GM21786 (cell line): Measurements from ENCODE around the gene PITRM1.
"Not testable (repeated sequence)": the region's sequence is repeated elsewhere in the genome, so short reads cannot be mapped to it uniquely, and the experiment has no call there.

Experiments used
- ATAC-seq: cut with Tn5 transposase; IDR thresholded peaks from one replicate; pipeline ENCODE4 v1.9.1; 2021; ENCODE audit not compliant: unreplicated experiment

PITRM1 gene

GRCh38 chr10:3197348-3198003, 24.9 kb upstream of the PITRM1 start:
- ATAC-seq: peak; percentile 73

GRCh38 chr10:3196958-3197347, 24.4 kb upstream of the PITRM1 start:
- no peak for ATAC-seq

DNA sequence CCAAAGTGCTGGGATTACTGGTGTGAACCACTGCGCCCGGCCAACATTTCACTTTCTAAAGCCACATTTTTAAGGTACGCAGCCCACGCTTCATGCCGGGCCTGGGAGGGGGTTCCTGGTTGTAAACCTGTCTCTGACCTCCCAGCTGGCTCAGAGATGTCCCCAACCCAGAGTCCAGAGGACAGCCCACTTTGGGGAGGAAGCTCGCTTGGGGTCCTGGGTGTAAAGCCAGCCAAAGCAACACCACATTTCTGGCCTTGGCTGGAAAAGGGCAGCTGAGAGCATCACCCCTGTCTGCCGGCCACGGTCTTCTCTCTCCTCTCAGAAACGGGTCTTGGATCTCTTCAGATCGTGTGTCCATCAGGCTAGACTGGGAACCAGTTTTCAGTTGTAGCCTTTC, 23.9 kb upstream of the PITRM1 start:
- ATAC-seq: no peak

DNA sequence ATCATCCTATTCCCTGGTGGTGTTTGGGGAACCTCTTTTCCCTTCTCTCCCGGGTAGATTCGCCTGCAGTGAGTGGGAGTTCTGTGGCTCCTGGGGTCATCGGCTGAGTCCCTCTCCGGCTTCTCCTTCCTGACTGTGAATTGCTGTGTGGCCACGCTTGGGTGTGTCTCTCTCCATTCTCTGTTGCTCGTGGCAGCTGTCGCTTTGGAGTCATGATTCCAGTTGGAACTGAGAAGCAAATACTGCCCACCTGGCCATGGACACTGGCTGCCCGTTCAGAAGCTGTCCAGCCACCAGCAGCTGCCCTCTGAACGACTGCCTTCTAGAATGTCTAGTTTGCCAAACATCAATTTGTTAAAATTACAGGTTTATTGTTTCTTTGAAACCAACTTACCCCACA, 23.1 kb upstream of the PITRM1 start:
- no peak for ATAC-seq

DNA sequence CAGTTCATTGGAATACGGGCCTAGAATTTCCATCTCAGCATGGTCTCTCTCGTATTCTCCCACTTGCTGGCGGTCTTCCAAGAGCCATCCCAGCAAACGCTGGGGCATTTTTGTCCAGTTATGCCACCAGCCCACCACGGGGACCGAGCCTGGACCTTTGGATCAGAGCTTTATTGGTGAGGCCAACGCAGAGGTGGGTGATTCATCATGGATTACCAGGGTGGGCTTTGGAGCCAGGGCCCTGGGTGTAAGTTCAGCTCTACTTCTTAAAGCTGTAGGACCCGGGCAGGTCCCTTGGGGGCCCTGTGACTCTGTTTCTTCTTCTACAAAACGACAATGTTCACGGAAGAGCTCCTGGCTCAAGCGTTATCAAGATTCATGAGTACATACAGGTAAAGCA, 22.7 kb upstream of the PITRM1 start:
- ATAC-seq: no peak

- ATAC-seq: no peak
These were observed 22.3 kb upstream of the PITRM1 start for GRCh38 chr10:3194871-3195270.

DNA sequence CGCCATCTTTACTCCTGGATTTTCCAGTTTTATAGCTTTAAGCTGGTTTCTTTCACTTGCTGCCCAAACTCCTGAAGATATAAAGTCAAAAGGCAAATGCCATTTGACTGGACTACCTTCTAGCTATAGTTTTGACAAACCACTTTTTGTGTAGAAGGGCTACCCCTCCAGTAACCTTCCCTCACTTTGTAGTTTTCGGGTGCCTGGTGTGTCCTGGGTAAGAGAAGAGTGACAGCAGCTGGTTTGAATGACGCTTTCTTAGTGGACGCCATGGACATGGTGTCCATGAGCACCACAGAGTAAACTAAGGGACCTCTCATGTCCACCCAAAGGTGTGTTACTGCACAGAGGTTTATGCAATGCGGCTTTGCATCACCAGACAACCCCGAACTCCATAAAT, 21.2 kb upstream of the PITRM1 start:
- ATAC-seq: no peak

DNA sequence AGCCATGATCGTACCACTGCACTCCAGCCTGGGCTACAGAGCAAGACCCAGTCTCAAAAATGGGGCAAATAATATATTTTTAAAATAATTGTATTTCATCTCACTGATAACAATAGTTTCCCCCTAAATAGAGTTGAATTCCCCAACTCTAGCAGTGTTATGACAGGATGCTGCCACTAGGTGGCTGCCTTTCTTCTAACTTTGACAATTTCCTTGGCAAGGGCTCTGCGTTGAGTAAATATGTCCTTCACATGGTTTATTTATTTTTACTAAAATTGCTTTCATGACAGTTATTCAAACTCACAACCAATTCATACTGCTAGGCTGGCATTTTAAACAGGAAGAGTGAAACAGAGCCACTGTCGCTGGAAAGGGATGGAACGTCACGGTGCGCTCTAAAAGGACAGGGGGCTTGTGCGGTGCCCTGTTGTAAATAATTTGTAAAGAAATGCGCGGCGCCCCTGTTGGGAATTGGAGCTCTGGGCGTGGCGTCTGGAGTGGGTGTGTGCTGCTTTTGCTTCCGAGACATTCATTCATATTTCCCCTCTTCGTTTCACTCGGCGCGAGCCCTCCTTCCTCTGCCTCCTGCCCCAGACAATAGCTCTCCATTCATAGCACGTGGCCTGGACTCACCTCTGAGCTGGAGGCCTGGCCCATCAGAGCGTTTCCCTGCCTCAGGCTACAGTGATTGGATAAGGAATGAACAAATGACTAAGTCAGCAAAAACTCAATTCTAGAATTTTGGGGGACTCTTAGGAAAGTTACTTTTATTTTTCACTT, 20.5 kb upstream of the PITRM1 start:
- ATAC-seq: no peak

GRCh38 chr10:3190817-3191216, 18.2 kb upstream of the PITRM1 start:
- no peak for ATAC-seq

- not testable (repeated sequence) for ATAC-seq
These were observed 14.6 kb upstream of the PITRM1 start for GRCh38 chr10:3187229-3187628.

DNA sequence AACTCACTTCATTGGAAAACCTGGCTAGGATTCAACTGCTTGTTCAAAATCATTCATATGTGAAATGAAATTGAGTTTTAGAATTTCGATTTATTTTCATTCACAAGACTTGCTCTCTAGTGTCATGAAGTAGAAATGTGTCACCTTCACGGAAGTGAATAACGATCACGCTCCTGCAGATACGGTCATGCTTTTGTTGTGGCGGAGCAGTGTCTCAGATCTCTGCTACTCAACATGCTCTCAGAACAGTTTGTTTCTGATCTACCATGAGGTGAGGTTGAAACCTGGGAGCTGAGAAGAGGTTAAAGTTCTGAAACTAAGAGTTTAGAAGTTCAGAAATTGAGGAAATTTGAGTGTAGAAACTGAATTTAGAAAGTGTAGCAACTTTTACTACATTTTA, 13.8 kb upstream of the PITRM1 start:
- ATAC-seq: no peak

DNA sequence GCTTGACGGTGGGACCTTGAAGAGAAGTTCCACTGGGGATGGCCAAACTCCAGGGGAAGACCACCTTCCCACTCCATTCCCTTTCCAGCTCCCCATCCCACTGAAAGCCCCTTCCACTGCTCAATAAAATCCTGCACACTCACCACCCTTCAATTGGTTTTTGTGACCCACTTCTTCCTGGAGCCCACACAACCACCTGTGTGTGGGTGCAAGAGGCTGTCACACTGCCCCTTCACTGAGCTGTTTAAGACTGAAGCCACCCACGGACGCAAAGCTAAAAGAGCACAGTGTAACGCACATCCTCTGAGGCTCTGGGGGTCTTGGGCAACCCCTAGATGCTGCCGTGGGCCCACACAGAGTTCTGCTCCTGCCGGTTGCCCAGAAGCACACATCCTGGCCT, 12.8 kb upstream of the PITRM1 start:
- no peak for ATAC-seq

DNA sequence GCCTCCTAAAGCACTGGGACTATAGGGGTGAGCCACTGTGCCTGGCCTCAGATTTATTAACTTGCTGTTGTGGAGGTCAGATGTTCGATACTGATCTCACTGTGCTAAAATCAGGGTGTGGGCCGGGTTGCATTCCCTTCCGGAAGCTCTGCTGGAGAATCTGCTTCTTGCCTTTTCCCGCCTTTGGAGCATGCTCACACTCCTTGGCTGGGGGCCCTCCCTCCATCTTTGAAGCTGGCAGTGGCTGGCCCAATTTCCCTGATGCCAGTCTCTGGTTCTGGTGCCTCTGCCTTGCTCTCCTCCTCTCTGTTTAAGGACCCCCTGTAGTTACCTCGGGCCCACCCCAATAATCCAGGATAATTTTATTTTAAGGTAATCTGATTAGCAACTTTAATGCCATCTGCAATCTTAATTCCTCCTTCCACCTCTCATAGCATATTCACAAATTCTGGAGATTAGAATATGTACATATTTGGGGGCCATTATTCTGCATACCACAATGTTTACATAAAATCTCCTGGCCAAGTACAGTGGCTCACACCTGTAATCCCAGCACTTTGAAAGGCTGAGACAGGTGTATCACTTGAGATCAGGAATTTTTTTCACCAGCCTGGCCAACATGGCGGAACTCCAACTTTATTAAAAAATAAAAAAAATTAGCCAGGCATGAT, 7.9 kb upstream of the PITRM1 start:
- ATAC-seq: no peak

DNA sequence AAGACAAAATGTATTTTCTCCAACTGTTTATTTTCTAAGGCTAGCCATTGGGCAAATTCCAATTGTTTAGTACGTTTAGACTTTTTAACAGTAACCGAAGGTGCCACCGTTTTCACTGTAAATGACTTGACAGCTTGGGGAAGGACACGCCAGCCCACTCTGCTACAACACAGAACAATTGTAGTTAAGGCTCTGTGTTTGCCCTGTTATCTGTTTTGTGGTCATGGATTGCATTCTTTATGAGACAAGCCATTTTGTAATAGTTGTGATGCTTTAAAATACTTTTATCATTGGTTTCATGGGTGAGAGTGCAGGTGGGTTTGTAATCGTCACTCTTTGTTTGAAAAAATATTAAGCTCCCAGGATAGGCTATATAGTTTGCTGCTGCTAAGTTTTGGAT, 6.6 kb upstream of the PITRM1 start:
- no peak for ATAC-seq

- ATAC-seq: no peak
These were observed 5.5 kb upstream of the PITRM1 start for GRCh38 chr10:3178042-3178441.

DNA sequence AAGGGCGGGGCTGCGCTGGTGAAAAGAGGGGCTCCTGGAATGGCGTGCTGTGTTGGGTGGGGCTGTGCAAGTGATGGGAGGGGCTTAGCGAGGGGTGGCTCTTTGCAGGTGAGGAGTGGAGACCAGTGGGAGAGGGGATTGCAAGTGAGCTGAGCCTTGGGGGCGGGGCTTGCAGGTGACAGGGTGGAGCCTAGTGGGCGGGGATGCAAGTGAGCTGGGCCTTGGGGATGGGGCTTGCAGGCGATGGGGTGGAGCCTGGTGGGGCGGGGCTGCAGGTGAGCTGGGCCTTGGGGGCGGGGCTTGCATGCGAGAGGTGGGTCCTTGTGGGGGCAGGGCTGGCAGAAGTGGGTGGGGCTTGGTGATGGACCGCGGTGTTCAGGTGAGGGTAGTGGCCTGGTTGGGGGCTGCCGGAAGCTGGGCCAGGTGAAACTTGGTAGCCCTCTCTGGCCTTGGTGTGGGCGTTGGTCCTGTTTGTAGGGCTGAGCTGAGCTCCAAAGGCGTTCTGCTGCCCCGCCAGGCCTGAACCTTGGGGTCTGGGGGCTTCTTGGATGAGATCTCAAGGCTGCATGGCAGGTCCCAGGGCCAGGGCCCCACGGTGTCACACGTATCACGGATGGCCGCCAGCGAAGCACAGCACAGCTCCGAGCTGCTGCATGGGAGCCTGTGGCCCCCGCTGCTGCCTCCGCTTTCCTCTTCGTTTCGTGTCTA, 743 bp upstream of the PITRM1 start:
- peak; percentile 24 for ATAC-seq

DNA sequence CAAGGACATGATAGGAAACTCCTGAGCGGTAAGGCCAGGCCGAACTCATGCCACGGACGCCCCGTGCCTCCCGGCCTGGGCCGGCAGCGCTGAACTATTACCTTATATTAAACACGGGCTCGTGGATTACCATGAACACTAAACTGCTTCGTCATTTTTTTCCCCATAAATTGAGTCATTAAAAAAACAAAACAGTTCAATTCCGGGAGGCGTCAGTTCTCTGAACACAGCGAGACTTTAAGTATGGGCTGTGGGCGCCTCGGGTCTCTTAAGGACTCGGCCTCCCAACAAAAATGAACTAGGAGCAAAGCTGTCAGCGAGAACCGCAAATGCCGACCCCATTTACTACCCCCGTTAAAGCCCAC, 519 bp downstream of the PITRM1 start:
- no peak for ATAC-seq

GRCh38 chr10:3171488-3171887, 1.1 kb downstream of the PITRM1 start:
- not testable (repeated sequence) for ATAC-seq

GRCh38 chr10:3169673-3170072, 2.9 kb downstream of the PITRM1 start:
- ATAC-seq: no peak

- no peak for ATAC-seq
These were observed 3.3 kb downstream of the PITRM1 start for GRCh38 chr10:3169271-3169670.

- ATAC-seq: no peak
These were observed 4.8 kb downstream of the PITRM1 start for GRCh38 chr10:3167611-3168330.
